IPS DF 4.7 (cell line): ENCODE measurements around the gene MUC5AC.
"Not testable (repeated sequence)": the region's sequence is repeated elsewhere in the genome, so short reads cannot be mapped to it uniquely, and the experiment has no call there.

Experiments used
- DNase-seq: peaks from one replicate; pipeline ENCODE4 v3.0.0-alpha.2; 2013; ENCODE audit warnings: low spot score; ENCODE audit errors: extremely low read depth

The MUC5AC gene

GRCh38 chr11:1205121-1205986 lies 47.6 kb downstream of the MUC5AC start:
- DNase-seq: no peak

- DNase-seq: no peak
Observed at GRCh38 chr11:1205987-1206331, 48.2 kb downstream of the MUC5AC start.

GRCh38 chr11:1206391-1207271 lies 48.9 kb downstream of the MUC5AC start:
- DNase-seq: no peak

GRCh38 chr11:1207401-1208143 lies 49.8 kb downstream of the MUC5AC start:
- DNase-seq: no peak

GRCh38 chr11:1208144-1208393 lies 50.3 kb downstream of the MUC5AC start:
- DNase-seq: no peak

- DNase-seq: no peak
Observed at GRCh38 chr11:1208394-1209261, 50.9 kb downstream of the MUC5AC start.

- DNase-seq: no peak
Observed at GRCh38 chr11:1209371-1210057, 51.8 kb downstream of the MUC5AC start.

GRCh38 chr11:1211838-1212237 lies 54.1 kb downstream of the MUC5AC start:
- no peak for DNase-seq

GRCh38 chr11:1215826-1216225 lies 58.1 kb downstream of the MUC5AC start:
- not testable (repeated sequence) for DNase-seq

- no peak for DNase-seq
Observed at GRCh38 chr11:1217151-1217550, 59.4 kb downstream of the MUC5AC start.

- no peak for DNase-seq
Observed at GRCh38 chr11:1218256-1218787, 60.6 kb downstream of the MUC5AC start.

- no peak for DNase-seq
Observed at GRCh38 chr11:1218788-1219445, 61.2 kb downstream of the MUC5AC start.

- no peak for DNase-seq
Observed at GRCh38 chr11:1219446-1219833, 61.7 kb downstream of the MUC5AC start.

- no peak for DNase-seq
Observed at GRCh38 chr11:1219834-1220815, 62.4 kb downstream of the MUC5AC start.

- DNase-seq: no peak
Observed at GRCh38 chr11:1220941-1221721, 63.4 kb downstream of the MUC5AC start.

- DNase-seq: no peak
Observed at GRCh38 chr11:1221848-1222311, 64.1 kb downstream of the MUC5AC start.

- no peak for DNase-seq
Observed at GRCh38 chr11:1222491-1223345, 65.0 kb downstream of the MUC5AC start, which contains the start of gene MUC5B. Gene MUC5B (plus strand): TSS chr11:1223066. CDS start chr11:1223124, 58 bp downstream.
